ENCODE data around the gene ADPRHL1.

GRCh38 chr13:113423520-113424163 is 29.6 kb downstream of the ADPRHL1 start:
- TF ChIP-seq CTCF (IDR thresholded peaks at IDR 0.05; ENCODE audit: low read length) (no peak), EZH2 (IDR thresholded peaks at IDR 0.05; ENCODE audit: borderline replicate concordance, low read length) (no peak)
